CD4-positive, alpha-beta memory T cell (primary cell): Measurements from ENCODE around the gene DCLK2. TPM values are rescaled to one million over a fixed set of nuclear protein-coding genes. Genes with fewer than 3 reads are reported as not detected.
"Not testable (repeated sequence)": the region's sequence is repeated elsewhere in the genome, so short reads cannot be mapped to it uniquely, and the experiment has no call there.

ENCODE experiments used
- CTCF ChIA-PET: fragments of 350-600 bp; sonication (Branson Sonifier 250); formaldehyde crosslinking; loops from one replicate; lab custom pipeline; 2021; ENCODE audit warnings: inconsistent platforms; ENCODE audit not compliant: partially characterized antibody; lab: Charles Lee
- POLR2A ChIA-PET: fragments of 350-600 bp; sonication (Branson Sonifier 250); formaldehyde crosslinking; loops from one replicate; lab custom pipeline; 2021; ENCODE audit not compliant: partially characterized antibody; lab: Charles Lee
- DNase-seq, 5 donors: peaks; one replicate each; pipeline versions ENCODE4 v3.0.0 to v3.0.0-alpha.2; 2020 to 2022; ENCODE audit warnings: mixed read lengths in 1 of 5
- H3K27ac ChIP-seq: one replicate; pipeline ENCODE4 v1.7.0; 2013; ENCODE audit warnings: low read depth, low read length
- H3K27me3 ChIP-seq: 2 replicates; pipeline ENCODE4 v1.7.0; 2013; ENCODE audit warnings: mild to moderate bottlenecking, low read length, moderate library complexity; ENCODE audit not compliant: insufficient read depth
- H3K36me3 ChIP-seq: 2 replicates; pipeline ENCODE4 v1.7.0; 2013; ENCODE audit warnings: mild to moderate bottlenecking, low read length, moderate library complexity; ENCODE audit not compliant: insufficient read depth
- H3K4me1 ChIP-seq: 2 replicates; pipeline ENCODE4 v1.7.0; 2013; ENCODE audit warnings: mild to moderate bottlenecking, low read length, moderate library complexity; ENCODE audit not compliant: insufficient read depth
- H3K4me3 ChIP-seq, 2 donors: one replicate each; pipeline ENCODE4 v1.7.0; 2013; ENCODE audit warnings: low read length in 2 of 2, mild to moderate bottlenecking in 1 of 2
- H3K9me3 ChIP-seq, 2 donors: one replicate each; pipeline ENCODE4 v1.7.0; 2013; ENCODE audit warnings: low read length in 2 of 2, control low read depth in 1 of 2; ENCODE audit not compliant: control insufficient read depth in 1 of 2
- H3K27ac Mint-ChIP-seq, 7 donors: one replicate each; pipeline ENCODE4 v1.8.0; 2020 to 2021; ENCODE audit warnings: mixed read lengths in 7 of 7, mild to moderate bottlenecking in 6 of 7, inconsistent platforms in 3 of 7, moderate library complexity in 3 of 7
- H3K27me3 Mint-ChIP-seq, 2 donors: one replicate each; pipeline ENCODE4 v1.8.0; 2020 to 2021; ENCODE audit warnings: mixed read lengths in 2 of 2
- H3K36me3 Mint-ChIP-seq, 2 donors: one replicate each; pipeline ENCODE4 v1.8.0; 2020 to 2021; ENCODE audit warnings: mixed read lengths in 2 of 2, inconsistent platforms in 1 of 2, mild to moderate bottlenecking in 1 of 2
- H3K4me1 Mint-ChIP-seq, 4 donors: one replicate each; pipeline ENCODE4 v1.8.0; 2020 to 2021; ENCODE audit warnings: mixed read lengths in 4 of 4, mild to moderate bottlenecking in 1 of 4
- H3K4me3 Mint-ChIP-seq, 8 donors: one replicate each; pipeline ENCODE4 v1.8.0; 2020 to 2021; ENCODE audit warnings: mixed read lengths in 8 of 8, mild to moderate bottlenecking in 7 of 8, moderate library complexity in 6 of 8, inconsistent platforms in 3 of 8
- H3K9me3 Mint-ChIP-seq, 8 donors: one replicate each; pipeline ENCODE4 v1.8.0; 2020 to 2021; ENCODE audit warnings: mixed read lengths in 8 of 8, mild to moderate bottlenecking in 5 of 8, inconsistent platforms in 3 of 8, moderate library complexity in 1 of 8
- intact Hi-C: fragments of 100-400 bp; cut with micrococcal nuclease; formaldehyde crosslinking; loops from one replicate; pipeline ENCODE4 v1.15.1; 2023
- polyA plus RNA-seq, 2 donors: library from polyadenylated mRNA; unstranded; fragments of 300-500 nt; fragmentation: Illumina TruSeq; gene quantifications; one replicate each; pipeline ENCODE4 v1.2.3, GENCODE V29; 2021
- total RNA-seq, 2 experiments: library from RNA; stranded (reverse); gene quantifications; one replicate each; pipeline ENCODE4 v1.2.3, GENCODE V29; 2021

The DCLK2 gene
- total and polyA plus RNA-seq, 4 experiments from 2014 or later = not detected

DNA sequence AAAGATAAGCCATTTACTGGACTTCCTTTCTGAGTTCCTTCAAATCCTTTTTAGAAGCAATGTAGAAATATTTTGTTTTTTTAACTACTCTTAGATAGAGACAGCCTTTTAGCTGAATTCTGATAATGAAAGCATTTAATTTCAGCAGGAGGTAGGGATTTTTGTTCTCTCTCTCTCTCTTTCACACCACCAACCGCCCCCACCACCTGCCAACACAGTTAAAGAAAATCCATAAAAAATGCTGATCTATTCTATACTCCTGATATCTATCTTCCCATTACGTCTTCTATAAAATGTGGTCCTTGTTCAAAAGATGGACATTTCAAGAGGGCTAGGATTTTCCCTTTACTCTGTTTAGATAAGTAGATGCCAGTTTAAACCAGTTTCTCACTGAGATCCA lies 104.5 kb downstream of the DCLK2 start:
- DNase-seq = no peak
- Mint-ChIP-seq H3K4me1 (no peaks in the 10 kb centered on the region), H3K27me3 (peaks cover 16 to 18% of the 10 kb centered on the region in 2 donors), H3K36me3 (no peaks in the 10 kb centered on the region), H3K9me3 (no peaks in the 10 kb centered on the region), H3K4me3 (no peak overlapping the region), H3K27ac (no peak overlapping the region)
- H3K36me3 ChIP-seq = no peaks in the 10 kb centered on the region
- no peaks in the 10 kb centered on the region for H3K4me1 ChIP-seq
- no peak overlapping the region for H3K27ac ChIP-seq
- intact Hi-C loops = no loop called here
- H3K27me3 ChIP-seq = no peaks in the 10 kb centered on the region
- POLR2A ChIA-PET = no interaction called here
- CTCF ChIA-PET = no interaction called here
- no peaks in the 10 kb centered on the region for H3K9me3 ChIP-seq
- no peak overlapping the region for H3K4me3 ChIP-seq

GRCh38 chr4:150185033-150185432 lies 106.8 kb downstream of the DCLK2 start:
- POLR2A ChIA-PET, H3K36me3 Mint-ChIP-seq, DNase-seq, CTCF ChIA-PET, H3K27me3 ChIP-seq, H3K9me3 Mint-ChIP-seq, intact Hi-C loops, H3K27ac ChIP-seq, H3K4me1 Mint-ChIP-seq, H3K4me3 ChIP-seq, H3K36me3 ChIP-seq, H3K4me1 ChIP-seq, H3K9me3 ChIP-seq, H3K4me3 Mint-ChIP-seq, H3K27ac Mint-ChIP-seq: not testable (repeated sequence)
- peaks cover 15 to 16% of the 10 kb centered on the region in 2 donors for H3K27me3 Mint-ChIP-seq

DNA sequence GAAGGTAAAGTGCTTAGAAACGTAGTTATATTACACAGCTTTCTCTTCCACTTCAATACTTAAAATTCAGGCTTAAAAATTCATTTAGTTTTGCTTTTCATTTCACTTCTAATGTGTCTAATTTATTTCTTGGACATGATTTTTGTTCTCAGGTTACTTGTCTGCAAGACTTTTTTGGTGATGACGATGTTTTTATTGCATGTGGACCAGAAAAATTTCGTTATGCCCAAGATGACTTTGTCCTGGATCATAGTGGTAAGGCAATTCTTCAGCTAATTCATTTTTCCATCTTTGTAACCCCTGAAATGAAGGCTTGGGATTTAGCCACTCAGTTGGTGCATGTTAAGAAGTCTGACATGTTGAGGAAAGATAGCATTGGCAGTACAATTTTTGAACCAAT lies 114.7 kb downstream of the DCLK2 start:
- no peak overlapping the region for H3K27ac ChIP-seq
- no peaks in the 10 kb centered on the region for H3K4me1 ChIP-seq
- Mint-ChIP-seq H3K27ac (no peak overlapping the region), H3K36me3 (no peaks in the 10 kb centered on the region), H3K4me1 (peaks cover 0 to 2% (median under 1%) of the 10 kb centered on the region in 4 donors), H3K9me3 (no peaks in the 10 kb centered on the region), H3K4me3 (no peak overlapping the region), H3K27me3 (peaks cover 0 to 2% of the 10 kb centered on the region in 2 donors)
- DNase-seq = no peak
- H3K36me3 ChIP-seq = no peaks in the 10 kb centered on the region
- no peak overlapping the region for H3K4me3 ChIP-seq
- ChIA-PET POLR2A (no interaction called here), CTCF (no interaction called here)
- no peaks in the 10 kb centered on the region for H3K27me3 ChIP-seq
- H3K9me3 ChIP-seq = no peaks in the 10 kb centered on the region
- intact Hi-C loops = no loop called here

GRCh38 chr4:150197256-150197655 lies 119.0 kb downstream of the DCLK2 start:
- H3K27me3 Mint-ChIP-seq, H3K4me3 Mint-ChIP-seq, H3K36me3 ChIP-seq, H3K4me1 ChIP-seq, H3K27me3 ChIP-seq, H3K36me3 Mint-ChIP-seq, H3K27ac Mint-ChIP-seq, H3K9me3 ChIP-seq, H3K4me1 Mint-ChIP-seq, intact Hi-C loops, H3K4me3 ChIP-seq, POLR2A ChIA-PET, H3K9me3 Mint-ChIP-seq, CTCF ChIA-PET, DNase-seq, H3K27ac ChIP-seq: not testable (repeated sequence)

DNA sequence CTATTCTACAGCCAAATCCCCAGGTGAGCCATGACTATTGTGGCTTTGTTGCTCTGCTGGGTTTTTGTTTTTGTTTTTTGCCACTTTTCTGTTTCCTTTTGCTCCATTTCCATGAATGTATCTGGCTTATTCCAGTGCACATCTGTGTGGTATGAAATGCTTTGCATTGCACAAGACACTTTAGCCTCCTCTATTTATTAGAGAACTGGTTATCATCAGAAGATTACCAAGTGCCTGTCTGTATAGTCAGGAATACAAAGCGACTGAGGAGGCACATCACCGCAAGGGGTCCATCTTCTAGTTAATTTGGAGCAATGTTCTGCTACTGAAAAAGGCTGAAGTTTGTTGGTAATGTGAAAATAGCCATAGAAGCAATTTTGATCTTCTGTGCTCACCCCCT lies 120.8 kb downstream of the DCLK2 start:
- no peaks in the 10 kb centered on the region for H3K4me1 ChIP-seq
- H3K36me3 ChIP-seq = no peaks in the 10 kb centered on the region
- Mint-ChIP-seq H3K9me3 (peaks cover 0 to 1% (median 0%) of the 10 kb centered on the region in 8 donors), H3K4me1 (no peaks in the 10 kb centered on the region), H3K27ac (no peak overlapping the region), H3K36me3 (no peaks in the 10 kb centered on the region), H3K4me3 (no peak overlapping the region), H3K27me3 (peaks cover 6 to 9% of the 10 kb centered on the region in 2 donors)
- POLR2A ChIA-PET = no interaction called here
- peaks cover 4% of the 10 kb centered on the region for H3K27me3 ChIP-seq
- no peak overlapping the region for H3K4me3 ChIP-seq
- no peaks in the 10 kb centered on the region for H3K9me3 ChIP-seq
- no peak overlapping the region for H3K27ac ChIP-seq
- intact Hi-C loops = no loop called here
- CTCF ChIA-PET = no interaction called here
- DNase-seq = no peak

DNA sequence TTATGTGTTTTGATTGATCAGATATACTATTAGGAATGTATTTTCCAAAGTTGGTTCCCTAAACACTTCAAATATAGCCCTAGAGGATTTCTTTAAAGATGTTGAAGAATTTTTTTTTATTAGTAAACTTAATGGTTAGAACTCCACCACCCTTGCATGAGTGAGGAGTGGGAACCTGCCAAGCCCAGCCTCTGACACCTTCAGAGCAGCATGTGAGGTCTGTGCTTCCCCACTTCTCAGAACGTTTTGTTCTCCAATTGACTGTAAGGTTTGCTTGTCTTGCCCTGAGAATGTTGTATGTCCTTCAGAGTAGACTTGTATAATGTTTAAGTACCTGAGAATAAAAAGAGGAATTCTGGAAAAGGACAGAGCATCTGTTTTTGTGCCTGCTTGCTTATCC lies 126.8 kb downstream of the DCLK2 start:
- no peak overlapping the region for H3K27ac ChIP-seq
- H3K36me3 ChIP-seq = no peaks in the 10 kb centered on the region
- no peaks in the 10 kb centered on the region for H3K4me1 ChIP-seq
- H3K4me3 ChIP-seq = no peak overlapping the region
- H3K4me1 Mint-ChIP-seq = no peaks in the 10 kb centered on the region
- peaks cover 4% of the 10 kb centered on the region for H3K27me3 ChIP-seq
- H3K9me3 ChIP-seq = no peaks in the 10 kb centered on the region
- H3K4me3 Mint-ChIP-seq = no peak overlapping the region
- no peaks in the 10 kb centered on the region for H3K36me3 Mint-ChIP-seq
- peaks cover 6 to 7% of the 10 kb centered on the region in 2 donors for H3K27me3 Mint-ChIP-seq
- no peak for DNase-seq
- ChIA-PET CTCF (no interaction called here), POLR2A (no interaction called here)
- intact Hi-C loops = no loop called here
- H3K27ac Mint-ChIP-seq = no peak overlapping the region
- peaks cover 0 to 1% (median 0%) of the 10 kb centered on the region in 8 donors for H3K9me3 Mint-ChIP-seq

GRCh38 chr4:150206265-150206664 lies 128.0 kb downstream of the DCLK2 start:
- H3K36me3 Mint-ChIP-seq = no peaks in the 10 kb centered on the region
- ChIA-PET CTCF (no interaction called here), POLR2A (no interaction called here)
- H3K27ac ChIP-seq = no peak overlapping the region
- H3K27me3 Mint-ChIP-seq = peaks cover 8% of the 10 kb centered on the region in 2 donors
- H3K27me3 ChIP-seq = peaks cover 4% of the 10 kb centered on the region
- no peak for DNase-seq
- H3K4me1 Mint-ChIP-seq = no peaks in the 10 kb centered on the region
- H3K36me3 ChIP-seq = no peaks in the 10 kb centered on the region
- H3K4me3 ChIP-seq = no peak overlapping the region
- no peaks in the 10 kb centered on the region for H3K9me3 ChIP-seq
- no peak overlapping the region for H3K4me3 Mint-ChIP-seq
- H3K4me1 ChIP-seq = no peaks in the 10 kb centered on the region
- peaks cover 0 to 1% (median 0%) of the 10 kb centered on the region in 8 donors for H3K9me3 Mint-ChIP-seq
- no peak overlapping the region for H3K27ac Mint-ChIP-seq
- intact Hi-C loops = no loop called here

GRCh38 chr4:150206954-150207353 lies 128.7 kb downstream of the DCLK2 start:
- Mint-ChIP-seq H3K27me3 (peaks cover 8 to 12% of the 10 kb centered on the region in 2 donors), H3K4me3 (no peak overlapping the region), H3K9me3 (no peaks in the 10 kb centered on the region), H3K36me3 (no peaks in the 10 kb centered on the region), H3K27ac (no peak overlapping the region), H3K4me1 (no peaks in the 10 kb centered on the region)
- Histone ChIP-seq H3K9me3 (no peaks in the 10 kb centered on the region), H3K36me3 (no peaks in the 10 kb centered on the region), H3K4me1 (no peaks in the 10 kb centered on the region), H3K27me3 (peaks cover 4% of the 10 kb centered on the region), H3K4me3 (no peak overlapping the region), H3K27ac (no peak overlapping the region)
- POLR2A ChIA-PET = no interaction called here
- no peak for DNase-seq
- intact Hi-C loops = no loop called here
- CTCF ChIA-PET = no interaction called here
